Loucy (cell line): ENCODE data around the gene ARHGAP32.

Experiments
- CTCF ChIP-seq: fragments of 200-600 bp; sonication (generic); conservative IDR thresholded peaks from 2 replicates; pipeline ENCODE4 v1.5.1; 2014; ENCODE audit warnings: mild to moderate bottlenecking, antibody characterized with exemption, low read length
- EZH2phosphoT487 ChIP-seq: fragments of 200-600 bp; IDR thresholded peaks from 2 replicates; pipeline ENCODE4 v1.6.1; 2018; ENCODE audit warnings: antibody characterized with exemption, mild to moderate bottlenecking, moderate library complexity, borderline replicate concordance

DNA sequence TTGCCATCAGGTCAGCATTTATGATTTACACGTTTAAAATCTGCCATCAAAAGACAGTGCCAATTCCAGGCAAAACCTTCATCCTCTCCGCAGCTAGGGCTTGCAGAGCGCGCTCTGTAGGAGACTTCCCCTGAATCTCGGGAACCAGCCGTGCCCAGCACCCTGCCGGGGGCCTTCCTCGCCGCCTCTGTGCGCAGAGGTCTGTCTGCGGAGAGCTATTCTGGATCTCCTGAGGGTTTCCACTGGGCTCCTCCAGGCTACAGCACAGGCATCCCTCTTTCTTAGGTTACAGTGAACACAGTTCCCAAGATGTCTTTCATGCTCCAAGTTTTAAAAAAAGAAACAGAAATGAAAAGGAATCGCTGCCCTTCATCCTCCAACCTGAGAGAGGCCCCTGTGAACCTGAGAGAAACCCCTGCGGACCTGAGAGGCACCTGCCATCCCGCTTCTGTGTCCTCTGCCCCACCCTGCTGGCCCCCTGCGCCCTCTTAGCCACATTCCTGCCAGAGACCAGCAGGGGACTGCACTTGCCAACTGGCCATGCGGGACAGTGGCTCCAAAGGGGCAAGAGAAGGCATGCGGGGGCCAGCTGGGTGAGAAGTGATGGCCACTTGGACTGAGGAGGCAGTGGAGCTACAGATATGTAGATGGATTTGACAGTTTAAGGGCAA lies 265.6 kb downstream of the ARHGAP32 start:
- TF ChIP-seq CTCF, result no peak
- no peak for TF ChIP-seq EZH2phosphoT487
